GM12878 (cell line): ENCODE results near the gene GNG12.

ENCODE experiments used
- CTCF ChIP-seq, 3 experiments: IDR thresholded peaks in 2 of 3; conservative IDR thresholded peaks in 1 of 3; 2 replicates each; pipeline ENCODE4 v1.5.1; 2011; ENCODE audit warnings: low read depth in 3 of 3, low read length in 3 of 3, mild to moderate bottlenecking in 3 of 3, control low read depth in 2 of 3, moderate library complexity in 2 of 3, inconsistent platforms in 1 of 3, mixed read lengths in 1 of 3; ENCODE audit not compliant: control insufficient read depth in 2 of 3, insufficient read depth in 1 of 3; ENCODE audit errors: extremely low read depth in 1 of 3
- POLR2AphosphoS5 ChIP-seq: IDR thresholded peaks from 2 replicates; pipeline ENCODE4 v1.6.1; 2011; ENCODE audit warnings: mild to moderate bottlenecking, low read length, inconsistent platforms
- TAF1 ChIP-seq: IDR thresholded peaks from 2 replicates; pipeline ENCODE4 v1.6.1; 2011; ENCODE audit warnings: mild to moderate bottlenecking, low read depth, low read length, borderline replicate concordance

GRCh38 chr1:67816095-67816475, 17.2 kb downstream of the GNG12 start:
- TF ChIP-seq TAF1 (no peak), CTCF (IDR thresholded peaks at IDR 0.05 in 2 of 3, conservative IDR thresholded peaks at IDR 0.05 in 1 of 3; ENCODE audit: control insufficient read depth in 2 of 3, extremely low read depth in 1 of 3, insufficient read depth in 1 of 3, low read depth in 3 of 3, low read length in 3 of 3) (no peak), POLR2AphosphoS5 (no peak)
